Activated CD4-positive, alpha-beta T cell treated with anti-CD3 and anti-CD28 coated beads for 1 hour (primary cell): ENCODE data around the gene GAS2L3.
"Not testable (repeated sequence)": the region's sequence is repeated elsewhere in the genome, so short reads cannot be mapped to it uniquely, and the experiment has no call there.

ENCODE experiments used
- DNase-seq: peaks from one replicate; pipeline ENCODE4 v3.0.0-alpha.2; 2020

The GAS2L3 gene

GRCh38 chr12:100573292-100574186 is at the start of gene GAS2L3:
GAS2L3 (plus strand) TSS chr12:100573684; CDS start chr12:100594905, 21,221 bp downstream.
- DNase-seq, result no peak

- no peak for DNase-seq
These were observed 45.5 kb upstream of the GAS2L3 start for GRCh38 chr12:100528034-100528433.

- DNase-seq, result no peak
These were observed 44.9 kb upstream of the GAS2L3 start for GRCh38 chr12:100528471-100529127.

- DNase-seq, result no peak
These were observed 43.6 kb upstream of the GAS2L3 start for GRCh38 chr12:100529756-100530350.

GRCh38 chr12:100533376-100533775 is 40.1 kb upstream of the GAS2L3 start:
- DNase-seq, result no peak

- no peak for DNase-seq
These were observed 38.8 kb upstream of the GAS2L3 start for GRCh38 chr12:100534625-100535227.

GRCh38 chr12:100539202-100539601 is 34.3 kb upstream of the GAS2L3 start:
- no peak for DNase-seq

GRCh38 chr12:100544165-100544564 is 29.3 kb upstream of the GAS2L3 start:
- no peak for DNase-seq

GRCh38 chr12:100545092-100545491 is 28.4 kb upstream of the GAS2L3 start:
- no peak for DNase-seq

- no peak for DNase-seq
These were observed 19.5 kb upstream of the GAS2L3 start for GRCh38 chr12:100553936-100554335.

GRCh38 chr12:100554608-100555077 is 18.8 kb upstream of the GAS2L3 start:
- no peak for DNase-seq

- DNase-seq, result no peak
These were observed 17.8 kb upstream of the GAS2L3 start for GRCh38 chr12:100555722-100556121.

- DNase-seq, result no peak
These were observed 16.1 kb upstream of the GAS2L3 start for GRCh38 chr12:100557357-100557756.

- not testable (repeated sequence) for DNase-seq
These were observed 14.2 kb upstream of the GAS2L3 start for GRCh38 chr12:100559261-100559660.

- no peak for DNase-seq
These were observed 9.4 kb upstream of the GAS2L3 start for GRCh38 chr12:100564090-100564489.

- no peak for DNase-seq
These were observed 8.5 kb upstream of the GAS2L3 start for GRCh38 chr12:100564905-100565467.

- DNase-seq, result no peak
These were observed 7.4 kb upstream of the GAS2L3 start for GRCh38 chr12:100565987-100566545.

- no peak for DNase-seq
These were observed 6.4 kb upstream of the GAS2L3 start for GRCh38 chr12:100566887-100567637.

- no peak for DNase-seq
These were observed 5.5 kb upstream of the GAS2L3 start for GRCh38 chr12:100567945-100568344.

GRCh38 chr12:100572184-100572583 is 1.3 kb upstream of the GAS2L3 start:
- no peak for DNase-seq

GRCh38 chr12:100574187-100575074 is 947 bp downstream of the GAS2L3 start:
- DNase-seq, result no peak
